B cell (primary cell): ENCODE data around the gene DOCK7. TPM values are rescaled to one million over a fixed set of nuclear protein-coding genes. Genes with fewer than 3 reads are reported as not detected.

Experiments used
- ATAC-seq: fragments of 200-7000 bp; cut with Tn5 transposase; one replicate; pipeline ENCODE4 v1.10.0; 2021; ENCODE audit warnings: low read depth, mild to moderate bottlenecking, moderate number of reproducible peaks, moderate library complexity
- CTCF ChIA-PET: fragments of 350-600 bp; sonication (Branson Sonifier 250); formaldehyde crosslinking; loops from one replicate; lab custom pipeline; 2021; ENCODE audit warnings: antibody characterized with exemption, inconsistent platforms; lab: Charles Lee
- POLR2A ChIA-PET: fragments of 350-600 bp; sonication (Branson Sonifier 250); formaldehyde crosslinking; loops from one replicate; lab custom pipeline; 2021; ENCODE audit warnings: antibody characterized with exemption; lab: Charles Lee
- DNase-seq: peaks from one replicate; pipeline ENCODE4 v3.0.0; 2013
- H2AFZ ChIP-seq: 2 replicates; pipeline ENCODE4 v1.6.1; 2012; ENCODE audit warnings: mild to moderate bottlenecking, low read depth, low read length; ENCODE audit not compliant: insufficient read depth, poor library complexity, severe bottlenecking
- H3K27ac ChIP-seq, 2 donors: 1 replicate in 1 of 2; 2 replicates in 1 of 2; pipeline ENCODE4 v1.5.1; 2012 to 2013; ENCODE audit warnings: low read length in 2 of 2, mild to moderate bottlenecking in 2 of 2, moderate library complexity in 1 of 2
- H3K27me3 ChIP-seq, 4 experiments: fragments of 200-600 bp in 1 of 4; sonication (generic) in 1 of 4; replicated peaks in 1 of 4; 1 replicate in 2 of 4; 2 replicates in 2 of 4; pipeline versions ENCODE4 v1.6.1 to v1.7.0; 2013 to 2016; ENCODE audit warnings: low read length in 3 of 4, mild to moderate bottlenecking in 2 of 4, mixed read lengths in 1 of 4, moderate library complexity in 1 of 4; ENCODE audit not compliant: insufficient read depth in 4 of 4, control insufficient read depth in 3 of 4; ENCODE audit errors: control extremely low read depth in 1 of 4
- H3K36me3 ChIP-seq, 2 experiments: replicated peaks in 1 of 2; 1 replicate in 1 of 2; 2 replicates in 1 of 2; pipeline versions ENCODE4 v1.6.1 to v1.7.1; 2013; ENCODE audit warnings: low read length in 1 of 2; ENCODE audit not compliant: insufficient read depth in 2 of 2, control insufficient read depth in 1 of 2; ENCODE audit errors: control extremely low read depth in 1 of 2, extremely low read depth in 1 of 2
- H3K4me1 ChIP-seq, 2 donors: fragments of 200-600 bp in 1 of 2; sonication (generic) in 1 of 2; 1 replicate in 1 of 2; 2 replicates in 1 of 2; pipeline versions ENCODE4 v1.5.1 to v1.6.1; 2013 to 2017; ENCODE audit warnings: low read length in 2 of 2; ENCODE audit not compliant: control insufficient read depth in 2 of 2, insufficient read depth in 2 of 2
- H3K4me2 ChIP-seq: replicated peaks from 2 replicates; pipeline ENCODE3; 2012; ENCODE audit warnings: mild to moderate bottlenecking, low read depth, low read length; ENCODE audit not compliant: poor library complexity, severe bottlenecking
- H3K4me3 ChIP-seq, 5 experiments: fragments of 200-600 bp in 1 of 5; sonication (generic) in 1 of 5; 1 replicate in 3 of 5; 2 replicates in 2 of 5; pipeline versions ENCODE4 v1.5.1 to v1.7.0; 2011 to 2016; ENCODE audit warnings: low read length in 4 of 5, mild to moderate bottlenecking in 4 of 5, low read depth in 2 of 5, control low read depth in 1 of 5, moderate library complexity in 1 of 5; ENCODE audit not compliant: insufficient read depth in 1 of 5; ENCODE audit errors: control extremely low read depth in 1 of 5, extremely low read depth in 1 of 5
- H3K79me2 ChIP-seq: fragments of 200-600 bp; sonication (generic); one replicate; pipeline ENCODE4 v1.6.0; 2016; ENCODE audit warnings: low read length; ENCODE audit not compliant: control insufficient read depth, insufficient read depth
- H3K9ac ChIP-seq: fragments of 200-600 bp; sonication (generic); 2 replicates; pipeline ENCODE4 v1.6.1; 2017; ENCODE audit warnings: mild to moderate bottlenecking, low read length, moderate library complexity
- H3K9me3 ChIP-seq, 3 donors: one replicate each; pipeline versions ENCODE4 v1.6.1 to v1.7.1; 2013; ENCODE audit warnings: low read length in 2 of 3; ENCODE audit not compliant: control insufficient read depth in 2 of 3, insufficient read depth in 1 of 3; ENCODE audit errors: control extremely low read depth in 1 of 3
- H4K20me1 ChIP-seq: 2 replicates; pipeline ENCODE4 v1.6.0; 2012; ENCODE audit warnings: mild to moderate bottlenecking, low read length; ENCODE audit not compliant: insufficient read depth, control insufficient read depth, poor library complexity, severe bottlenecking
- H3K27ac Mint-ChIP-seq: one replicate; pipeline ENCODE4 v1.8.0; 2021; ENCODE audit warnings: mixed read lengths
- H3K27me3 Mint-ChIP-seq: one replicate; pipeline ENCODE4 v1.8.0; 2021; ENCODE audit warnings: mixed read lengths
- H3K4me1 Mint-ChIP-seq: one replicate; pipeline ENCODE4 v1.8.0; 2021; ENCODE audit warnings: mixed read lengths
- H3K4me3 Mint-ChIP-seq: one replicate; pipeline ENCODE4 v1.8.0; 2021; ENCODE audit warnings: mixed read lengths
- H3K9me3 Mint-ChIP-seq: one replicate; pipeline ENCODE4 v1.8.0; 2022; ENCODE audit warnings: mixed read lengths; ENCODE audit not compliant: insufficient read depth
- EZH2 ChIP-seq: IDR thresholded peaks from 2 replicates; pipeline ENCODE4 v1.6.1; 2012; ENCODE audit warnings: borderline replicate concordance, low read depth, mild to moderate bottlenecking, moderate library complexity, low read length; ENCODE audit not compliant: insufficient read depth, poor library complexity, severe bottlenecking
- WGBS: methylation state at CpG from one replicate; pipeline ENCODE4 v1.1.5; 2013; ENCODE audit warnings: missing lambda C conversion rate; ENCODE audit not compliant: insufficient coverage; 5-methylcytosine and 5-hydroxymethylcytosine counted together
- intact Hi-C: fragments of 100-400 bp; cut with micrococcal nuclease; formaldehyde crosslinking; loops from one replicate; pipeline ENCODE4 v1.10.0; 2022
- polyA plus RNA-seq: library from polyadenylated mRNA; depleted of rRNA; stranded (reverse); fragments of >200 nt; gene quantifications from 2 replicates; pipeline ENCODE4 v1.2.3, GENCODE V29; 2012
- total RNA-seq, 2 donors: library from RNA; stranded (reverse); fragments of 120-200 nt in 1 of 2; gene quantifications; 1 replicate in 1 of 2; 2 replicates in 1 of 2; pipeline versions ENCODE4 v1.2.3 to v1.2.4, GENCODE V29; 2013 to 2022
- TF ChIP-seq, protein P1 (sequence below): fragments of 200-600 bp; IDR thresholded peaks from one replicate; pipeline ENCODE4 v1.8.0; 2022; ENCODE audit warnings: antibody characterized with exemption, mild to moderate bottlenecking

DOCK7 gene
- total and polyA plus RNA-seq, 2 donors (not counting 1 experiment from before 2014, with no cell fraction given): 3.6 to 20.5 TPM

DNA sequence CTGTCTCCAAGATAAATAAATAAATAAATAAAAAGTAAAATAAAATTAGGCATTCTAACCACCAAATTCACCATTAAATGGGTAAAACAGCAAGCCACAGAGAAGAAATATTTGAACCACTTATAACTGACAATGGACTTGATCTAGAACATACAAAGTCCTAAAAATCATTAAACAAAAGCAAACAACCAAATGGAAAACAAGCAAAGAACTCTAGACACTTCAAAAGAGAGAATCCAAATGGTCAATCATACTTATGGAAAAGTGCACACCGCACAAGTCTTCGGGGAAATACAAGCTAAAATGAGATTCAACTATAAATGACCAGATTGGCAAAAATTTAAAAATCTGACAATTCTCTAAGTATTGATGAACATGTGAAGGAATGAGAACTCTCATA is 164.3 kb downstream of the DOCK7 start:
- WGBS: no CpG with 5 or more reads among the region's 2 CpGs
- H3K4me1 Mint-ChIP-seq: no peaks in the 10 kb centered on the region
- no peaks in the 10 kb centered on the region for H3K27me3 ChIP-seq
- ChIA-PET POLR2A (no interaction called here), CTCF (no interaction called here)
- no peaks in the 10 kb centered on the region for H3K79me2 ChIP-seq
- no peaks in the 10 kb centered on the region for H4K20me1 ChIP-seq
- H3K4me3 Mint-ChIP-seq: no peak overlapping the region
- ATAC-seq (no peak), DNase-seq (no peak)
- H3K27ac ChIP-seq: no peak overlapping the region
- no peak overlapping the region for H2AFZ ChIP-seq
- intact Hi-C loops: no loop called here
- no peak overlapping the region for H3K4me2 ChIP-seq
- no peak overlapping the region for H3K4me3 ChIP-seq
- no peaks in the 10 kb centered on the region for H3K4me1 ChIP-seq
- peaks cover 0 to 2% of the 10 kb centered on the region in 2 experiments for H3K36me3 ChIP-seq
- no peak for TF ChIP-seq EZH2
- TF ChIP-seq, protein P1, sequence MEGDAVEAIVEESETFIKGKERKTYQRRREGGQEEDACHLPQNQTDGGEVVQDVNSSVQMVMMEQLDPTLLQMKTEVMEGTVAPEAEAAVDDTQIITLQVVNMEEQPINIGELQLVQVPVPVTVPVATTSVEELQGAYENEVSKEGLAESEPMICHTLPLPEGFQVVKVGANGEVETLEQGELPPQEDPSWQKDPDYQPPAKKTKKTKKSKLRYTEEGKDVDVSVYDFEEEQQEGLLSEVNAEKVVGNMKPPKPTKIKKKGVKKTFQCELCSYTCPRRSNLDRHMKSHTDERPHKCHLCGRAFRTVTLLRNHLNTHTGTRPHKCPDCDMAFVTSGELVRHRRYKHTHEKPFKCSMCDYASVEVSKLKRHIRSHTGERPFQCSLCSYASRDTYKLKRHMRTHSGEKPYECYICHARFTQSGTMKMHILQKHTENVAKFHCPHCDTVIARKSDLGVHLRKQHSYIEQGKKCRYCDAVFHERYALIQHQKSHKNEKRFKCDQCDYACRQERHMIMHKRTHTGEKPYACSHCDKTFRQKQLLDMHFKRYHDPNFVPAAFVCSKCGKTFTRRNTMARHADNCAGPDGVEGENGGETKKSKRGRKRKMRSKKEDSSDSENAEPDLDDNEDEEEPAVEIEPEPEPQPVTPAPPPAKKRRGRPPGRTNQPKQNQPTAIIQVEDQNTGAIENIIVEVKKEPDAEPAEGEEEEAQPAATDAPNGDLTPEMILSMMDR: no peak
- H3K27me3 Mint-ChIP-seq: no peaks in the 10 kb centered on the region
- peaks cover 0 to 2% (median 0%) of the 10 kb centered on the region in 3 donors for H3K9me3 ChIP-seq
- H3K27ac Mint-ChIP-seq: no peak overlapping the region
- H3K9me3 Mint-ChIP-seq: peaks cover 3% of the 10 kb centered on the region
- H3K9ac ChIP-seq: no peak overlapping the region

DNA sequence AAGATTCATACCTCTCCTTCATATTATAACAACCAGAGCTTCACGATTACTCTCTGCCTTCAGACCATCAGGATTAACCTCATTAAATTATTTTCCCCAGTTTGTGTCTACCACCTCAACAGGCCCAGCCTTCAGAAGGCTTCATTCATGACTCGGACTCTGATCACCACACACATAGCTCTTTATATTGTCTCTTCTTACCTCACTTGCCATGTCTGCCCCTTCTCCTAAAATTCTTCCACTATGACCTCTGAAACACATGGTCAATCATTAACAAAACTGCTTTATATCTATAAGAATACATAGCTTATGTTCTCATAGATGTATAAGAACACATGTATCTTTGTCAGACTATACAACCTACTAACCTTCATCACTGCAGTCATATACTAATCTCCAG is 171.6 kb downstream of the DOCK7 start:
- Histone ChIP-seq H3K9me3 (peaks cover 0 to 7% (median 2%) of the 10 kb centered on the region in 3 donors), H3K79me2 (no peaks in the 10 kb centered on the region), H3K27ac (no peak overlapping the region), H3K4me2 (no peak overlapping the region), H3K9ac (no peak overlapping the region), H3K27me3 (no peaks in the 10 kb centered on the region), H3K36me3 (peaks cover 0 to 2% of the 10 kb centered on the region in 2 experiments), H3K4me3 (no peak overlapping the region), H2AFZ (no peak overlapping the region), H4K20me1 (no peaks in the 10 kb centered on the region), H3K4me1 (no peaks in the 10 kb centered on the region)
- POLR2A ChIA-PET: no interaction called here
- H3K27ac Mint-ChIP-seq: no peak overlapping the region
- CTCF ChIA-PET: interaction anchor here (1.0 kb wide), 1 partner anchor 8 kb away, joined by 3 read pairs; no protein-coding TSS in a partner anchor
- intact Hi-C loops: no loop called here
- H3K4me1 Mint-ChIP-seq: peaks cover 4% of the 10 kb centered on the region
- TF ChIP-seq, protein P1: no peak
- TF ChIP-seq EZH2: no peak
- H3K4me3 Mint-ChIP-seq: no peak overlapping the region
- WGBS: 100% methylated on average over 2 of the region's 2 CpGs
- peaks cover 3% of the 10 kb centered on the region for H3K9me3 Mint-ChIP-seq
- DNase-seq (no peak), ATAC-seq (no peak)
- no peaks in the 10 kb centered on the region for H3K27me3 Mint-ChIP-seq
